ENCODE measurements around the gene FAM131C. TPM values are rescaled to one million over a fixed set of nuclear protein-coding genes. Genes with fewer than 3 reads are reported as not detected.
A peak's percentile ranks its signal among the peaks of the same experiment; 100 is the strongest.

FAM131C gene
- total RNA-seq, 6 experiments from 2014 or later, result 0.19 to 1.00 TPM; not detected in 4

- DNase-seq (no peak), ATAC-seq (no peak)
- intact Hi-C loops (cut with DNase I), result no loop called here
- Histone ChIP-seq H3K27ac (no peak overlapping the region), H3K4me1 (peaks cover 0 to 11% (median 2%) of the 10 kb centered on the region in 4 donors), H3K27me3 (no peaks in the 10 kb centered on the region), H3K36me3 (no peaks in the 10 kb centered on the region), H3K4me3 (no peak overlapping the region), H3K9me3 (no peaks in the 10 kb centered on the region)
- TF ChIP-seq CTCF (IDR thresholded peaks at IDR 0.05), result no peak
- TF ChIP-seq POLR2A (IDR thresholded peaks at IDR 0.05), result no peak
- WGBS (ENCODE audit: insufficient coverage, low coverage, low lambda C conversion rate, missing lambda C conversion rate), result 80% methylated on average over 2 of the region's 4 CpGs
These were observed 59.6 kb downstream of the FAM131C start for GRCh38 chr1:16013908-16014258.

DNA sequence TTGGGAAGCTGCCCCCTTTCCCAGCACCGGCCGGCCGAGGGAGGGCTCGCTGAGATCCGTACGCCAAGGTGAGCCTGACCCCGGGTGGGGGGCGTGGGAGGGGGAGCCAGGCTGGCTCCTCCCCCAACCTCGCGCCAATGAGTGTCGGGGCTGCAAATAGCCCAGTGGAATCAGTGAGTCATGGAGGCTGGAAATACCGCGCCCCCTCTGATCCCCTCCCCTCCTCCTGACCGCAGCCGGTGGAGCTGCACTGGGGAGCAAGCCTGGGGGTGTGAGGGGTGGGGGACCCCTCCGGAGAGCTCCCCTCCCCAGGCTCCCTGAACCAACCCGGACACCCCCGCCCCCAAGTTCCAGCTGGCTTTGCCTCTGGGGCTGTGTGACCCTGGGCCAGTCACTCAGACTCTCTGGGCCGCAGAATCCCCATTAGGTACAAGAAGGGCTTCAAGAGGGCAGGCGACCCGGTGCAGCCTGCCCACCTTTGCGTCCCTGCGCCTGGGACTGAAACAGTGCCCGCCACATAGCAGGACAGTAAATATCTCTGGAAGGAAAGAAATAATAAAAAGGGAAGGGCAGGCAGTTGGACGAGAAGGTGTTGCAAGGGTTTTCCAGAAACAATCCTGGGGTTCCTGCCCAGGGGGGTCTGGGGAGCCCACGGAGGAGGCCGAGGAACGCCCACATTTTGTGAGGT is 60.1 kb downstream of the FAM131C start:
- DNase-seq (peak in 1 of 3 donors; percentile 55), ATAC-seq (peak; percentile 2 to 60 (median 26))
- intact Hi-C loops (cut with DNase I), result no loop called here
- peaks cover 0 to 11% (median 2%) of the 10 kb centered on the region in 4 donors for H3K4me1 ChIP-seq
- no peaks in the 10 kb centered on the region for H3K27me3 ChIP-seq
- H3K36me3 ChIP-seq, result no peaks in the 10 kb centered on the region
- WGBS (ENCODE audit: insufficient coverage, low coverage, low lambda C conversion rate, missing lambda C conversion rate), result 21% methylated on average over 14 of the region's 28 CpGs
- peak overlapping the region in 1 of 3 donors; percentile 51 for H3K27ac ChIP-seq
- H3K9me3 ChIP-seq, result no peaks in the 10 kb centered on the region
- no peak for TF ChIP-seq CTCF (IDR thresholded peaks at IDR 0.05)
- TF ChIP-seq POLR2A (IDR thresholded peaks at IDR 0.05), result no peak
- peak overlapping the region; percentile 29 to 42 (median 34) for H3K4me3 ChIP-seq

GRCh38 chr1:16012590-16013219 is 60.7 kb downstream of the FAM131C start:
- intact Hi-C loops (cut with DNase I), result no loop called here
- peak overlapping the region in 1 of 3 donors; percentile 51 for H3K27ac ChIP-seq
- no peaks in the 10 kb centered on the region for H3K9me3 ChIP-seq
- DNase-seq (peak; percentile 70 to 77 (median 70)), ATAC-seq (peak; percentile 64 to 79 (median 74))
- H3K27me3 ChIP-seq, result no peaks in the 10 kb centered on the region
- TF ChIP-seq POLR2A (IDR thresholded peaks at IDR 0.05), result no peak
- TF ChIP-seq CTCF (IDR thresholded peaks at IDR 0.05), result no peak
- 3% methylated on average over 5 of the region's 36 CpGs for WGBS (ENCODE audit: insufficient coverage, low coverage, low lambda C conversion rate, missing lambda C conversion rate)
- peak overlapping the region; percentile 29 to 42 (median 34) for H3K4me3 ChIP-seq
- H3K4me1 ChIP-seq, result peaks cover 0 to 11% (median 2%) of the 10 kb centered on the region in 4 donors
- no peaks in the 10 kb centered on the region for H3K36me3 ChIP-seq

- no peaks in the 10 kb centered on the region for H3K27me3 ChIP-seq
- H3K4me1 ChIP-seq, result peaks cover 0 to 11% (median 2%) of the 10 kb centered on the region in 4 donors
- H3K36me3 ChIP-seq, result no peaks in the 10 kb centered on the region
- TF ChIP-seq POLR2A (IDR thresholded peaks at IDR 0.05) (no peak), CTCF (IDR thresholded peaks at IDR 0.05) (no peak)
- H3K4me3 ChIP-seq, result no peak overlapping the region
- intact Hi-C loops (cut with DNase I), result no loop called here
- 86% methylated on average over 9 of the region's 11 CpGs for WGBS (ENCODE audit: insufficient coverage, low coverage, low lambda C conversion rate, missing lambda C conversion rate)
- ATAC-seq (no peak), DNase-seq (peak in 1 of 3 donors; percentile 2)
- no peak overlapping the region for H3K27ac ChIP-seq
- H3K9me3 ChIP-seq, result no peaks in the 10 kb centered on the region
These were observed 61.4 kb downstream of the FAM131C start for GRCh38 chr1:16011936-16012589.
